Fibroblast of skin of left quadriceps (primary cell): ENCODE data around the gene TMEM269.
"Not testable (repeated sequence)": the region's sequence is repeated elsewhere in the genome, so short reads cannot be mapped to it uniquely, and the experiment has no call there.

Experiments used
- DNase-seq, 2 experiments: peaks; one replicate each; pipeline ENCODE4 v3.0.0-alpha.2; 2013; ENCODE audit warnings: low read depth in 2 of 2

TMEM269 gene

GRCh38 chr1:42776502-42776901, 8.3 kb upstream of the TMEM269 start:
- DNase-seq, result no peak

DNA sequence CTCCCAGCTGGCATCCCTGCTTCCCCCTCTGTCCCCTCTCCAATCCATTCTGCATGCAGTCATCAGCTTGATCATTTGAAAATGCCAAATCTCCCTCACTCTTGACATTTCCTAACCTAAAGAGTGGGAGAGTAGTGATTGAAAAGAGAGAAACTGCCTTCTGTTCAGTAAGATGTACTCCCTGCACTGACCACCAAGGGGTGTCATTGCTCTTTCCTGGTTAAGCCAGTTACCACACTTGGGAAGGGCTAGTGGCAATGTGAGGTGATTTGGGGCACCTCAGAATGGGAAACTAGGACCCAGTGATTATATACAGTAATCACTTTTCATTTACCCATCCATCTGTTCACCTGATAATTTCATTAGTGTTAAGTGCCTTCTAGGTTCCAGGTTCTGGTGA, 6.9 kb upstream of the TMEM269 start:
- DNase-seq, result no peak

DNA sequence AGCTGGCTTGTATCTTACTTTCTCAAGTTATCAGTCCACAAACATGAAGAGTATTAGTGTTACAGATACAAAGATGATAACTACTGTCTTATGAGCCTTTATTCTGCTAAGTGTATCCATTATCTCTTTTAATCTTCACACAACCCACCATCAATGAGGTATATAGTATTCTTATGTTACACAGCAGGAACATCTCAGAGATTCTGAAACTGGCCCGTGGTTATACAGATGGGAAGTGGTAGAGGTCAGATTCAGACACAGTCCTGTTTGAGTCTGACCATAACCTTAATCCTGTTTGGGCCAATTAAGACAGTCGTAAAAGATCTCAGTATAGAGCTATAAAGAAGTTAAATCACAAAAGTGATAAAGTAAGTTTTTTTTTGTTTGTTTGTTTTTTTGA, 5.1 kb upstream of the TMEM269 start:
- no peak for DNase-seq

- DNase-seq, result no peak
These were observed 4.6 kb upstream of the TMEM269 start for GRCh38 chr1:42780176-42780575.

GRCh38 chr1:42783092-42783491, 1.7 kb upstream of the TMEM269 start:
- DNase-seq, result no peak

GRCh38 chr1:42784547-42784945, 245 bp upstream of the TMEM269 start:
- no peak for DNase-seq

- DNase-seq, result no peak
These were observed 1.3 kb downstream of the TMEM269 start for GRCh38 chr1:42786097-42786496.

DNA sequence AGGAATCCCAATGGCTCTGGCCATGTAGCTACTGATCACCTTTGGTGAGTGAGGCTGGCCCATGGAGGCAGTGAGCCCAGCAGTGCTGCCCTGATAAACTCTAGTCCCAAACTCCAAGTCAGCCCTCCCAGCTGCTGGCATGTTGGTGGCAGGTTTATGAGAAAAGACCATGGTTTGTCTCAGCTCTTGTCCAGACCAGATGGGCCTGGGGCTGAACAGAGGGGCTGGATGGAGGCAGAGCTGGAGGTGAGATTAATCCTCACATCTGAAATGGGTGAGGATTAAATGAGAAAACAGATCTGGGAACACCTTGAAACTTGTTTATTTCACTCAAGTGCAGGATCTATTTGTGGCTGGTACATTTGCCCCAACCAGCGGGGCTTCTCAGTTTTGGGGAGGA, 3.2 kb downstream of the TMEM269 start:
- no peak for DNase-seq

- DNase-seq, result no peak
These were observed 9.0 kb downstream of the TMEM269 start for GRCh38 chr1:42793824-42794223.

GRCh38 chr1:42797414-42797813, 12.6 kb downstream of the TMEM269 start:
- no peak for DNase-seq

GRCh38 chr1:42797979-42798378, 13.2 kb downstream of the TMEM269 start:
- DNase-seq, result no peak

- peak; percentile 51 to 53 for DNase-seq
These were observed 17.2 kb downstream of the TMEM269 start for GRCh38 chr1:42801832-42802473.

DNA sequence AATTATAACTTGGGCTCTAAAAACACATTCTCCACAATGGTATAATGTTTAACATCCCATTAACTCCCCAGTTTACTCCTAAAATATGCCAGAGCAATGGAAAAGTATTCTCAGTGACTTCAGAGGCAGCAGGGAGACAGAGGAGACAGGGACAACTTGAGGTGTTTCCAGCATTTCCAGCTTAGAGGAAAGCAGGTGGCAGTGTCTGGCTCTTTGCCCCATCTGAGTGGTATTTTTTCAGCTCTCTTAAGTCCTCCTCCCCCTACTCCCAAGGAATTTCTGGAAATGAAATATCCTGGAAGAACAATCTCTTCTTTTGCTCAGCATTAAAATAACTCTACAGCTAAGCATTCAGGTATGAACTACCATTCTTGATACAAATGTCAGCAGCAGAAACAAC, 21.4 kb downstream of the TMEM269 start:
- no peak for DNase-seq

- DNase-seq, result no peak
These were observed 21.8 kb downstream of the TMEM269 start for GRCh38 chr1:42806593-42806992.

DNA sequence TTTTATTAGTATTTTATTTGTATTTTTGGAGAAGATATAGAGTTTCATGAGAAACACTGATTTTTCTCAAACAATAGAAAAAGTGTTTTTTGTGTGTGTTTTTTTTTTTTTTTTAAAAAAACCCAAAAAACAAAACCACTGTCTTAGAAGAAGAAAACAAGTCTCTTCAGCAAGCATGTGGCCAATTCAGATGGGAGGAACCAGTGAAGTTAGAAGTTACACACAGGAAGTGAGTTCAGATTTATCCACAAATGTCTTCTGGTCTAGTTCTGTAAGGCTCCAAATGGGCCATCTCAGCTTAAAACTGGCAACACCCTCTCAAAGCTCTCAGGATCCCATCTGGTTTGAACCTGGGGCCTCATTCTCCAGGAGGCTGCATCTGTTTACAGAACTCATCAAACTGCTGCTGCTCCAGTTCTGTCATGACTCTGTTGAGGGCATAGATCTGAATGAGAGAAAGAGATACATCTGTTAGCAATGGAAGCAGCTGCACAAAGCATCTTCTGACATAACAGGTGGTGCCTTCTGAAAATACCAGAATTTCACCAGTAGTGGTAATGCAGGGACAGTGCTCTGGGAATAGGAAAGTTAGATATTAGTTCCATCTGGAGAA, 22.4 kb downstream of the TMEM269 start:
- DNase-seq, result no peak

DNA sequence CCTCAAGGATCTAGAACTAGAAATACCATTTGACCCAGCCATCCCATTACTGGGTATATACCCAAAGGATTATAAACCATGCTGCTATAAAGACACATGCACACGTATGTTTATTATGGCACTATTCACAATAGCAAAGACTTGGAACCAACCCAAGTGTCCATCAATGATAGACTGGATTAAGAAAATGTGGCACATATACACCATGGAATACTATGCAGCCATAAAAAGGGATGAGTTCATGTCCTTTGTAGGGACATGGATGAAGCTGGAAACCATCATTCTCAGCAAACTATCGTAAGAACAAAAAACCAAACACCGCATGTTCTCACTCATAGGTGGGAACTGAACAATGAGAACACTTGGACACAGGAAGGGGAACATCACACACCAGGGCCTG, 30.0 kb downstream of the TMEM269 start:
- not testable (repeated sequence) for DNase-seq

DNA sequence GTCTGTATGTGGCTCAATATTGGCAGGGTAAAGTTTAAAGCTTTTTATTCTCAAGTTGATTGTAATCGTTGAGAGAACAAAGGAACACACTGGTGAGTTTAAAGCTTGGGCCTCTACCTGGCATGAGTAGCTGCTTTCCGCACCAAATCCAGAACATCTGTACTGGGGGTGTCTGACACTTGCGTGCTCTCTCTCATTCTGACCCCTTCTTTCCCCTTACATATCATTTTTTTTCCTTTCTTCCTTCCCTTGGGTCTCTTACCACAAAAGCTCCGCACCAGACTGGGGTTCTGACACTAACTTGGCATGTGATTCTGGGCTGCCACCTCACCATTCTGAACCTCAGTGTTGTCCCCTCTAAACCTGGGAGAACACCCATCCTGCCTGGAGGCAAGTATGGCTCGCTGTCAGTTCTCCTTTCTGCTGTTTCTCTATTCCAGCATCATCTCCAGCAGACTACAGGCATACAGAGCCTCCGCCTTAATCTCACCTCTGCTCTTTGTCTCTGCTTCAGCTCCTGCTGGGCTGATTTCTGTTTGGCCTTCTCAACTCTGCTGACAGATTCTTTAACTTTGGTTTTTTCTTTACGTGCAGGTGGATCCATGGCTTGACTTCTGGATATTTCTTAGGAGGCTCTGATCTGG, 31.3 kb downstream of the TMEM269 start:
- no peak for DNase-seq

DNA sequence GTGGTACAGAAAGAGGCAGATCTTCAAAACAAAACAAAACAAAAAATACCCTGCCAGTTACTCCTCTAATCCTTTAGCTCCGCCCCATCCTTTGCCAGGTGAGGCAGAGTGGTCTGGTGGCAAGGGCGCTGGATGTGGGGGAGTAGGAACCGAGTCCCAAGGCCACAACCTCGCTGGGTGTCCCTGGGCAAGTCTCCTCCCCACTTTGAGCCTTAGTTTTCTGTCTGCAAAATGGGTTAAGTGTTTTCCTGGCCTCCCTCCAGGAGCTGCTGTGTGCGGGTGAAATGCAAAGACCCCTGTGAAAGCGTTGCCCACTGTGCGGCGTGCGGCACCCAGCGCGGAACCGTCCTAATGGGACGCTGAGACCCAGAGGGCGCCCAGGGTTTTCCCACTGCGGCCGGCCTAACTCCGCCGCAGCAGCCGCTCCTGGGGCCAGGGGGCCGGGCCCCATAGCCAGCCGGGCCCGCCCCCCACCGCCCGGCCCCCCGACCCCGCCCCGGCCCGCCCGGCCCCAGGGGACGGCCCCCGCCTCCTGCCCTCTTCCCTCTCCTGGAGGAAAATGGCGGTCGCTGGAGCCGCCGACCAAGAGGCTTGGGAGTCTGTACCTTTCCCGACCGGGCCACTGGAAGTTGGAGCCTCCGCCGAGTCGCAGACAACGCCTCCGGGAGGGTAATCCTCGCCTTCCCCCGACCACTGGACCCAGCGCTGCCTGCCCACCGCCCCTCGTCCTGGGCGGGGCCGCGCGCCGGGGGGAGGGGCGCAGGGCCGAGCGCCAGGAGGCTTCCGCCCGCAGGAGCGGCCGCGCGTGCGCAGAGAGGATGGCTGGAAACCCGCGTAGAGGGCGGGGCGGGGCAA, 32.0 kb downstream of the TMEM269 start, which contains the start of the genes ERMAP and SVBP:
Gene ERMAP (plus strand): TSS at position 538 of the 855 bp plus-strand sequence. CDS start 13,327 bp downstream, outside the sequence.
Gene SVBP (minus strand): TSS at position 813 of the 855 bp plus-strand sequence. CDS start 853 bp downstream, outside the sequence.
- peak; percentile 77 to 78 for DNase-seq

GRCh38 chr1:42817440-42817767, 32.6 kb downstream of the TMEM269 start:
- DNase-seq, result no peak

DNA sequence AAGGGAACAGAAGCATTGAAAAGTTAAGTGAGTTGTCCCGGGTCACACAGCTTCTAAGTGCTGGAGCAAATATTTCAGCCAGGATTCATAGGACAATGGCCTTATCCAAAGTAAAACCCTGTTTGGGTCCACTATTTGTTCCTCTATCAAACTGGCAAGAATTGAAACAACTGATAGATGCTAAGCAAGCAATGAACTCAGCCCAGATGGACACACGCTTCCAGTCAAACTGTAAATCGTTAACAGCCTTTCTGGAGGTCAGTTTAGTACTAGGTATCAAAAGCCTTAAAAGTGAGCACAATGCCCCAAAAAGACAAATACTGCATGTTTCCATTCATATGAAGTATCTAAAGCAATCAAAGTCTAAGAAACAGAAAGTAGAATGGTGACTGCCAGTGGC, 33.2 kb downstream of the TMEM269 start:
- no peak for DNase-seq

DNA sequence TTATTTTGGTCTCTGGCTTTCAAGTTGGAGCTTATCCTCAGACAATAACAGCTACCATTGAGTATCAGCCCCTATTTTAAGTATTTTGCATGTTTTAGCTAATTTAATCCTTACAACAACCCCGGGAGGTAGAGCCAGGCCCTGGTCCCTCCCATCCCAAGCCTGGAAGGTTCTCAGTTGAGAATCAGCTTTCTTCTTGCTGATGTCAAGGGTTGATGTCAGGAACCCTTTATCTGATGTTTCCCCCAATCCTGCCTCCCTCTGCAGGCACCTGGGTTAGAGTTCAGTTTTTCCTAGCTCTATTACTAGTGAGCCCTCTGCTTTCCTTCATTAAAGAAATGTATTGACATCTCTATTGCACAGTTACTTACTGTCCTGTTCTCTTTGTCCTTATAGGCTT, 36.0 kb downstream of the TMEM269 start:
- DNase-seq, result no peak

DNA sequence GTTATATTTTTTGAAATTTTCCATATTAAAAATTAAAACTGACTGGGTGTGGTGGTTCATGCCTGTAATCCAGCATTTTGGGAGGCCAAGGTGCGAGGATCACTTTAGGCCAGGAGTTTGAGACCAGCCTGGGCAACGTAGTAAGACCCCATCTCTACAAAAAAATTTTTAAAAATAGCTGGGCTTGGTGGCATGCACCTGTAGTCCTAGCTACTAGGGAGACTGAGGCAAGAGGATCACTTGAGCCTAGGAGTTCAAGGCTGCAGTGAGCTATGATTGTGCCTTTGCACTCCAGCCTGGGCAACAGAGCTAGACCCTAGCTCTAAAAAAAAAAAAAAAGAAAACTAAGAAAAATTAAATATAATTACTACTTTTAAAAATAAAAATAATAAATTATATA, 36.9 kb downstream of the TMEM269 start:
- no peak for DNase-seq
